Measurements from ENCODE around the gene SPDYE17.
"Not testable (repeated sequence)": the region's sequence is repeated elsewhere in the genome, so short reads cannot be mapped to it uniquely, and the experiment has no call there.

The SPDYE17 gene

GRCh38 chr7:77032261-77032660 lies at the start of gene SPDYE17:
Gene SPDYE17 (minus strand): TSS chr7:77032361. CDS start chr7:77030570, 1,791 bp downstream.
- not testable (repeated sequence) for DNase-seq

GRCh38 chr7:77080236-77080635 lies 48.1 kb upstream of the SPDYE17 start:
- not testable (repeated sequence) for DNase-seq

GRCh38 chr7:77079624-77080023 lies 47.5 kb upstream of the SPDYE17 start:
- not testable (repeated sequence) for DNase-seq

- not testable (repeated sequence) for DNase-seq
These were observed 47.0 kb upstream of the SPDYE17 start for GRCh38 chr7:77079112-77079511.

- not testable (repeated sequence) for DNase-seq
These were observed 44.9 kb upstream of the SPDYE17 start for GRCh38 chr7:77077060-77077459.

- not testable (repeated sequence) for DNase-seq
These were observed 42.7 kb upstream of the SPDYE17 start for GRCh38 chr7:77074786-77075396.

GRCh38 chr7:77071108-77071507 lies 38.9 kb upstream of the SPDYE17 start:
- not testable (repeated sequence) for DNase-seq

- not testable (repeated sequence) for DNase-seq
These were observed 33.7 kb upstream of the SPDYE17 start for GRCh38 chr7:77065869-77066268.

GRCh38 chr7:77063732-77064131 lies 31.6 kb upstream of the SPDYE17 start:
- not testable (repeated sequence) for DNase-seq

- not testable (repeated sequence) for DNase-seq
These were observed 30.4 kb upstream of the SPDYE17 start, which contains the start of gene SPDYE18 for GRCh38 chr7:77062557-77062956. Gene SPDYE18 (minus strand): TSS chr7:77062558. CDS start chr7:77060512, 2,046 bp downstream.

GRCh38 chr7:77026349-77026748 lies 5.8 kb downstream of the SPDYE17 start:
- not testable (repeated sequence) for DNase-seq

GRCh38 chr7:77010074-77010680 lies 22.0 kb downstream of the SPDYE17 start:
- DNase-seq = not testable (repeated sequence)

GRCh38 chr7:77008000-77008399 lies 24.2 kb downstream of the SPDYE17 start:
- not testable (repeated sequence) for DNase-seq

- not testable (repeated sequence) for DNase-seq
These were observed 25.7 kb downstream of the SPDYE17 start for GRCh38 chr7:77006127-77007110.

- not testable (repeated sequence) for DNase-seq
These were observed 26.6 kb downstream of the SPDYE17 start for GRCh38 chr7:77005461-77006057.

GRCh38 chr7:77004151-77004550 lies 28.0 kb downstream of the SPDYE17 start:
- not testable (repeated sequence) for DNase-seq

- not testable (repeated sequence) for DNase-seq
These were observed 28.9 kb downstream of the SPDYE17 start for GRCh38 chr7:77003241-77003640.

GRCh38 chr7:77002678-77003233 lies 29.4 kb downstream of the SPDYE17 start:
- DNase-seq = not testable (repeated sequence)

- DNase-seq = not testable (repeated sequence)
These were observed 30.1 kb downstream of the SPDYE17 start for GRCh38 chr7:77002104-77002503.

- not testable (repeated sequence) for DNase-seq
These were observed 32.6 kb downstream of the SPDYE17 start for GRCh38 chr7:76999474-77000107.

- DNase-seq = not testable (repeated sequence)
These were observed 33.3 kb downstream of the SPDYE17 start for GRCh38 chr7:76998764-76999450.

Data from activated effector memory CD4-positive, alpha-beta T cell treated with Interleukin-2 at 50 U/mL for 16 hours (primary cell).